ENCODE results near the gene SCART1.
"Not testable (repeated sequence)": the region's sequence is repeated elsewhere in the genome, so short reads cannot be mapped to it uniquely, and the experiment has no call there.

SCART1 gene

GRCh38 chr10:133439517-133440461 is 14.0 kb upstream of the SCART1 start:
- Histone ChIP-seq H3K27me3 (ENCODE audit: control insufficient read depth, insufficient read depth, low read length) (no peaks in the 10 kb centered on the region), H3K4me1 (ENCODE audit: control insufficient read depth, insufficient read depth, low read length) (no peaks in the 10 kb centered on the region), H3K9ac (ENCODE audit: low read depth, low read length) (no peak overlapping the region), H3K4me3 (ENCODE audit: low read length) (no peak overlapping the region), H3K9me3 (replicated peaks; ENCODE audit: low read length) (no peaks in the 10 kb centered on the region), H3K36me3 (ENCODE audit: insufficient read depth, low read length) (no peaks in the 10 kb centered on the region), H3K4me2 (ENCODE audit: low read length) (no peak overlapping the region)

- no peak overlapping the region for H3K4me3 ChIP-seq (ENCODE audit: low read length)
- H3K9me3 ChIP-seq (replicated peaks; ENCODE audit: low read length) = no peaks in the 10 kb centered on the region
- no peak overlapping the region for H3K9ac ChIP-seq (ENCODE audit: low read depth, low read length)
- H3K4me1 ChIP-seq (ENCODE audit: control insufficient read depth, insufficient read depth, low read length) = no peaks in the 10 kb centered on the region
- H3K4me2 ChIP-seq (ENCODE audit: low read length) = no peak overlapping the region
- no peaks in the 10 kb centered on the region for H3K27me3 ChIP-seq (ENCODE audit: control insufficient read depth, insufficient read depth, low read length)
- H3K36me3 ChIP-seq (ENCODE audit: insufficient read depth, low read length) = no peaks in the 10 kb centered on the region
Observed at GRCh38 chr10:133440633-133441285, 13.0 kb upstream of the SCART1 start.

- not testable (repeated sequence) for H3K4me3 ChIP-seq (ENCODE audit: low read length); H3K9ac ChIP-seq (ENCODE audit: low read depth, low read length); H3K27me3 ChIP-seq (ENCODE audit: control insufficient read depth, insufficient read depth, low read length); H3K4me1 ChIP-seq (ENCODE audit: control insufficient read depth, insufficient read depth, low read length); H3K36me3 ChIP-seq (ENCODE audit: insufficient read depth, low read length); H3K4me2 ChIP-seq (ENCODE audit: low read length); H3K9me3 ChIP-seq (replicated peaks; ENCODE audit: low read length)
Observed at GRCh38 chr10:133441356-133441755, 12.4 kb upstream of the SCART1 start.

- no peak overlapping the region for H3K4me3 ChIP-seq (ENCODE audit: low read length)
- no peaks in the 10 kb centered on the region for H3K36me3 ChIP-seq (ENCODE audit: insufficient read depth, low read length)
- no peaks in the 10 kb centered on the region for H3K27me3 ChIP-seq (ENCODE audit: control insufficient read depth, insufficient read depth, low read length)
- no peak overlapping the region for H3K4me2 ChIP-seq (ENCODE audit: low read length)
- H3K9me3 ChIP-seq (replicated peaks; ENCODE audit: low read length) = no peaks in the 10 kb centered on the region
- H3K4me1 ChIP-seq (ENCODE audit: control insufficient read depth, insufficient read depth, low read length) = no peaks in the 10 kb centered on the region
- H3K9ac ChIP-seq (ENCODE audit: low read depth, low read length) = no peak overlapping the region
Observed at GRCh38 chr10:133441780-133442179, 12.0 kb upstream of the SCART1 start.

- H3K27me3 ChIP-seq (ENCODE audit: control insufficient read depth, insufficient read depth, low read length) = no peaks in the 10 kb centered on the region
- no peak overlapping the region for H3K4me3 ChIP-seq (ENCODE audit: low read length)
- H3K9ac ChIP-seq (ENCODE audit: low read depth, low read length) = no peak overlapping the region
- no peaks in the 10 kb centered on the region for H3K9me3 ChIP-seq (replicated peaks; ENCODE audit: low read length)
- no peaks in the 10 kb centered on the region for H3K4me1 ChIP-seq (ENCODE audit: control insufficient read depth, insufficient read depth, low read length)
- no peaks in the 10 kb centered on the region for H3K36me3 ChIP-seq (ENCODE audit: insufficient read depth, low read length)
- no peak overlapping the region for H3K4me2 ChIP-seq (ENCODE audit: low read length)
Observed at GRCh38 chr10:133442191-133442966, 11.4 kb upstream of the SCART1 start.

- no peak overlapping the region for H3K9ac ChIP-seq (ENCODE audit: low read depth, low read length)
- peaks cover 6% of the 10 kb centered on the region for H3K9me3 ChIP-seq (replicated peaks; ENCODE audit: low read length)
- H3K4me3 ChIP-seq (ENCODE audit: low read length) = no peak overlapping the region
- H3K36me3 ChIP-seq (ENCODE audit: insufficient read depth, low read length) = no peaks in the 10 kb centered on the region
- no peaks in the 10 kb centered on the region for H3K4me1 ChIP-seq (ENCODE audit: control insufficient read depth, insufficient read depth, low read length)
- H3K4me2 ChIP-seq (ENCODE audit: low read length) = no peak overlapping the region
- H3K27me3 ChIP-seq (ENCODE audit: control insufficient read depth, insufficient read depth, low read length) = no peaks in the 10 kb centered on the region
Observed at GRCh38 chr10:133442967-133443924, 10.5 kb upstream of the SCART1 start.

- Histone ChIP-seq H3K27me3 (ENCODE audit: control insufficient read depth, insufficient read depth, low read length) (no peaks in the 10 kb centered on the region), H3K9me3 (replicated peaks; ENCODE audit: low read length) (peaks cover 7% of the 10 kb centered on the region), H3K36me3 (ENCODE audit: insufficient read depth, low read length) (no peaks in the 10 kb centered on the region), H3K4me3 (ENCODE audit: low read length) (no peak overlapping the region), H3K4me2 (ENCODE audit: low read length) (no peak overlapping the region), H3K4me1 (ENCODE audit: control insufficient read depth, insufficient read depth, low read length) (no peaks in the 10 kb centered on the region), H3K9ac (ENCODE audit: low read depth, low read length) (no peak overlapping the region)
Observed at GRCh38 chr10:133444342-133445267, 9.1 kb upstream of the SCART1 start.

- Histone ChIP-seq H3K9me3 (replicated peaks; ENCODE audit: low read length) (peaks cover 7% of the 10 kb centered on the region), H3K27me3 (ENCODE audit: control insufficient read depth, insufficient read depth, low read length) (no peaks in the 10 kb centered on the region), H3K4me2 (ENCODE audit: low read length) (no peak overlapping the region), H3K9ac (ENCODE audit: low read depth, low read length) (no peak overlapping the region), H3K4me3 (ENCODE audit: low read length) (no peak overlapping the region), H3K4me1 (ENCODE audit: control insufficient read depth, insufficient read depth, low read length) (no peaks in the 10 kb centered on the region), H3K36me3 (ENCODE audit: insufficient read depth, low read length) (no peaks in the 10 kb centered on the region)
Observed at GRCh38 chr10:133445268-133445732, 8.4 kb upstream of the SCART1 start.

- Histone ChIP-seq H3K27me3 (ENCODE audit: control insufficient read depth, insufficient read depth, low read length) (no peaks in the 10 kb centered on the region), H3K4me2 (ENCODE audit: low read length) (no peak overlapping the region), H3K9me3 (replicated peaks; ENCODE audit: low read length) (peaks cover 7% of the 10 kb centered on the region), H3K36me3 (ENCODE audit: insufficient read depth, low read length) (no peaks in the 10 kb centered on the region), H3K9ac (ENCODE audit: low read depth, low read length) (no peak overlapping the region), H3K4me1 (ENCODE audit: control insufficient read depth, insufficient read depth, low read length) (no peaks in the 10 kb centered on the region), H3K4me3 (ENCODE audit: low read length) (no peak overlapping the region)
Observed at GRCh38 chr10:133445751-133446708, 7.7 kb upstream of the SCART1 start.

All from skeletal muscle satellite cell (primary cell).